Urothelium cell line (cell line): ENCODE results near the gene HOXD10.

Experiments used
- DNase-seq: peaks from one replicate; pipeline ENCODE4 v3.0.0; 2011; ENCODE audit warnings: low spot score, mixed read lengths
- FAIRE-seq: peaks from 2 replicates; lab custom pipeline; 2011; peaks lifted over from hg19 to GRCh38; lab: Jason Lieb, UNC

HOXD10 gene

GRCh38 chr2:176115883-176116813, at the start of gene HOXD10:
Gene HOXD10 (plus strand): TSS chr2:176116778. CDS start chr2:176116834, 56 bp downstream.
- FAIRE-seq (no peak), DNase-seq (no peak)

- no peak for DNase-seq
- no peak for FAIRE-seq
These were observed 48.8 kb upstream of the HOXD10 start for GRCh38 chr2:176067589-176068418.

- DNase-seq (no peak), FAIRE-seq (no peak)
These were observed 48.2 kb upstream of the HOXD10 start for GRCh38 chr2:176068419-176068832.

- no peak for DNase-seq
- no peak for FAIRE-seq
These were observed 45.0 kb upstream of the HOXD10 start for GRCh38 chr2:176071330-176072291.

- DNase-seq (no peak), FAIRE-seq (no peak)
These were observed 44.3 kb upstream of the HOXD10 start for GRCh38 chr2:176072292-176072669.

- no peak for FAIRE-seq
These were observed 43.4 kb upstream of the HOXD10 start for GRCh38 chr2:176072951-176073904.

GRCh38 chr2:176074919-176075425, 41.6 kb upstream of the HOXD10 start:
- DNase-seq (no peak), FAIRE-seq (no peak)

More at GRCh38 chr2:176072951-176073904, 43.4 kb upstream of the HOXD10 start:
- no peak for DNase-seq

GRCh38 chr2:176075481-176075880, 41.1 kb upstream of the HOXD10 start:
- DNase-seq: no peak
- FAIRE-seq: no peak

- FAIRE-seq: no peak
These were observed 40.5 kb upstream of the HOXD10 start for GRCh38 chr2:176076063-176076462.

GRCh38 chr2:176076796-176077195, 39.8 kb upstream of the HOXD10 start:
- FAIRE-seq: no peak

More at GRCh38 chr2:176076063-176076462, 40.5 kb upstream of the HOXD10 start:
- no peak for DNase-seq

GRCh38 chr2:176078541-176079284, 37.9 kb upstream of the HOXD10 start:
- DNase-seq (no peak), FAIRE-seq (no peak)

More at GRCh38 chr2:176076796-176077195, 39.8 kb upstream of the HOXD10 start:
- no peak for DNase-seq

GRCh38 chr2:176079285-176079830, 37.2 kb upstream of the HOXD10 start:
- DNase-seq (no peak), FAIRE-seq (no peak)

GRCh38 chr2:176079831-176080539, 36.6 kb upstream of the HOXD10 start:
- DNase-seq (no peak), FAIRE-seq (no peak)

- DNase-seq (no peak), FAIRE-seq (no peak)
These were observed 35.8 kb upstream of the HOXD10 start for GRCh38 chr2:176080540-176081375.

GRCh38 chr2:176081376-176081836, 35.2 kb upstream of the HOXD10 start:
- no peak for FAIRE-seq
- no peak for DNase-seq

- DNase-seq: no peak
- FAIRE-seq: no peak
These were observed 34.6 kb upstream of the HOXD10 start for GRCh38 chr2:176081837-176082524.
